K562 (cell line): ENCODE measurements around the gene SLC7A6. TPM values are rescaled to one million over a fixed set of nuclear protein-coding genes. Genes with fewer than 3 reads are reported as not detected.

Experiments used
- ATAC-seq: fragments of 200-7000 bp; cut with Tn5 transposase; 3 replicates; pipeline ENCODE4 v1.9.1; 2020; ENCODE audit warnings: moderate library complexity
- BruUV-seq: library from RNA; stranded (reverse); fragments of 400-500 nt; replicated peaks from 2 replicates; lab custom pipeline; 2021; lab: Mats Ljungman, UMichigan
- CTCF ChIA-PET: fragments of 300-600 bp; formaldehyde crosslinking; extraction: SDS; loops from one replicate; lab custom pipeline; 2021; ENCODE audit warnings: low intra/inter-chr PET ratio; lab: Yijun Ruan, JAX
- POLR2A ChIA-PET: fragments of 300-600, 350-650 bp; sonication (Branson Sonifier 250); formaldehyde crosslinking; extraction: SDS; loops from one replicate; lab custom pipeline; 2021; ENCODE audit warnings: antibody characterized with exemption, inconsistent platforms; lab: Yijun Ruan, JAX
- DNase-seq, 4 experiments: peaks; one replicate each; pipeline versions ENCODE4 v3.0.0 to v3.0.0-alpha.2; 2011 to 2018; ENCODE audit warnings: low spot score in 3 of 4, mixed read lengths in 3 of 4; ENCODE audit errors: extremely low read depth in 1 of 4
- FAIRE-seq: peaks from 2 replicates; lab custom pipeline; 2011; peaks lifted over from hg19 to GRCh38; lab: Jason Lieb, UNC
- H2AFZ ChIP-seq: 2 replicates; pipeline ENCODE4 v1.6.0; 2011; ENCODE audit warnings: low read depth, low read length, control low read depth, inconsistent platforms
- H3K27ac ChIP-seq: fragments of 200-600 bp; 3 replicates; pipeline ENCODE4 v1.8.0; 2011; ENCODE audit warnings: low read depth, mild to moderate bottlenecking, control low read depth, inconsistent platforms, low read length, moderate library complexity, mixed read lengths; ENCODE audit errors: extremely low read depth
- H3K27me3 ChIP-seq, 2 experiments: fragments of 300-600 bp in 1 of 2; 2 replicates in 1 of 2; 3 replicates in 1 of 2; pipeline versions ENCODE4 v1.6.0 to v1.8.0; 2011; ENCODE audit warnings: inconsistent platforms in 2 of 2, low read length in 2 of 2, mild to moderate bottlenecking in 1 of 2, mixed read lengths in 1 of 2, moderate library complexity in 1 of 2; ENCODE audit not compliant: control insufficient read depth in 2 of 2, insufficient read depth in 2 of 2
- H3K36me3 ChIP-seq: fragments of 300-600 bp; 3 replicates; pipeline ENCODE4 v1.8.0; 2011; ENCODE audit warnings: mild to moderate bottlenecking, low read length, inconsistent platforms; ENCODE audit not compliant: control insufficient read depth, insufficient read depth
- H3K4me1 ChIP-seq, 2 experiments: fragments of 200-600 bp in 1 of 2; replicated peaks in 1 of 2; 2 replicates in 1 of 2; 3 replicates in 1 of 2; pipeline versions ENCODE4 v1.5.1 to v1.8.0; 2011; ENCODE audit warnings: inconsistent platforms in 2 of 2, low read length in 2 of 2, mild to moderate bottlenecking in 1 of 2, mixed read lengths in 1 of 2, moderate library complexity in 1 of 2; ENCODE audit not compliant: control insufficient read depth in 2 of 2, insufficient read depth in 2 of 2
- H3K4me2 ChIP-seq: 2 replicates; pipeline ENCODE4 v1.6.1; 2011; ENCODE audit warnings: low read length, control low read depth, inconsistent platforms, mixed read lengths; ENCODE audit not compliant: insufficient read depth
- H3K4me3 ChIP-seq: fragments of 200-600 bp; sonication (generic), shearing (Covaris generic); 2 replicates; pipeline ENCODE4 v1.5.1; 2016; ENCODE audit warnings: control low read depth, inconsistent platforms
- H3K79me2 ChIP-seq: fragments of 200-600 bp; 3 replicates; pipeline ENCODE4 v1.8.0; 2011; ENCODE audit warnings: low read length, inconsistent platforms; ENCODE audit not compliant: control insufficient read depth, insufficient read depth
- H3K9ac ChIP-seq, 2 experiments: 2 replicates each; pipeline versions ENCODE4 v1.6.0 to v1.6.1; 2011; ENCODE audit warnings: low read depth in 2 of 2, low read length in 2 of 2, control low read depth in 1 of 2, inconsistent platforms in 1 of 2, mild to moderate bottlenecking in 1 of 2, mixed read lengths in 1 of 2; ENCODE audit not compliant: insufficient read depth in 1 of 2
- H3K9me1 ChIP-seq: one replicate; pipeline ENCODE4 v1.6.0; 2011; ENCODE audit warnings: inconsistent platforms, mild to moderate bottlenecking, low read length, moderate library complexity; ENCODE audit not compliant: control insufficient read depth, insufficient read depth
- H3K9me3 ChIP-seq: replicated peaks from 2 replicates; pipeline ENCODE4 v1.5.1; 2011; ENCODE audit warnings: low read depth, low read length, inconsistent platforms; ENCODE audit not compliant: control insufficient read depth, insufficient read depth
- H4K20me1 ChIP-seq: replicated peaks from 2 replicates; pipeline ENCODE4 v1.6.1; 2011; ENCODE audit warnings: low read length, inconsistent platforms, mixed read lengths; ENCODE audit not compliant: control insufficient read depth, insufficient read depth
- E2F1 ChIP-seq: sonication (generic); formaldehyde crosslinking; IDR thresholded peaks from 2 replicates; pipeline ENCODE4 v1.8.1; 2023; ENCODE audit warnings: mild to moderate bottlenecking, missing genetic modification reagents, moderate library complexity
- FOSL1 ChIP-seq: fragments of 200-800 bp; sonication (Bioruptor generic); conservative IDR thresholded peaks from 2 replicates; pipeline ENCODE4 v1.6.1; 2016; ENCODE audit warnings: missing genetic modification characterization, missing compliant biosample characterization
- HMG20A ChIP-seq: fragments of 450-650 bp; formaldehyde crosslinking; conservative IDR thresholded peaks from 2 replicates; pipeline ENCODE4 v1.4.0; 2020; ENCODE audit warnings: mild to moderate bottlenecking, mixed read lengths
- TBL1XR1 ChIP-seq, 2 experiments: IDR thresholded peaks; 2 replicates each; pipeline ENCODE4 v1.6.1; 2012; ENCODE audit warnings: improper control_type of control experiment in 2 of 2, low read length in 2 of 2, mild to moderate bottlenecking in 1 of 2
- TCF7 ChIP-seq: sonication (generic); IDR thresholded peaks from 2 replicates; pipeline ENCODE4 v1.6.1; 2016; ENCODE audit warnings: antibody characterized with exemption, borderline replicate concordance
- TGIF2 ChIP-seq: sonication (generic); formaldehyde crosslinking; IDR thresholded peaks from 2 replicates; pipeline ENCODE4 v1.8.1; 2022; ENCODE audit warnings: mild to moderate bottlenecking, missing genetic modification reagents, moderate library complexity
- ZNF140 ChIP-seq: fragments of 250-450 bp; sonication (Bioruptor Pico); IDR thresholded peaks from 2 replicates; pipeline ENCODE4 v1.8.0; 2021; ENCODE audit warnings: moderate library complexity, mild to moderate bottlenecking, inconsistent platforms
- ZNF311 ChIP-seq: fragments of 250-450 bp; sonication (Bioruptor Pico); IDR thresholded peaks from 2 replicates; pipeline ENCODE4 v1.4.0; 2020; ENCODE audit warnings: mild to moderate bottlenecking, moderate library complexity
- ZNF785 ChIP-seq: fragments of 250-450 bp; sonication (Bioruptor Pico); IDR thresholded peaks from 2 replicates; pipeline ENCODE4 v1.4.0; 2020; ENCODE audit warnings: mild to moderate bottlenecking
- WGBS: fragments of 100-300 bp; shearing (Covaris generic); methylation state at CpG from one replicate; pipeline ENCODE4 v1.1.6; 2016; ENCODE audit warnings: low coverage, mixed read lengths; ENCODE audit not compliant: insufficient coverage; ENCODE audit errors: missing lambda C conversion rate; 5-methylcytosine and 5-hydroxymethylcytosine counted together
- in situ Hi-C: fragments of 300-500 bp; cut with MboI; formaldehyde crosslinking; loops from 4 replicates; pipeline ENCODE4 v1.15.0; 2018; ENCODE audit warnings: inconsistent platforms, mixed read lengths
- intact Hi-C: fragments of 100-400 bp; cut with micrococcal nuclease; formaldehyde crosslinking; loops from 2 replicates; pipeline ENCODE4 v1.14.2; 2022
- polyA plus RNA-seq, 8 experiments: library from polyadenylated mRNA; depleted of rRNA in 4 of 8; stranded (reverse) in 5 of 8; unstranded in 3 of 8; fragments of >200 nt; fragmentation: Nextera tagmentation in 2 of 8; fragmentation: Illumina TruSeq in 1 of 8; extraction: Ambion mirVana in 2 of 8; extraction: Trizol in 1 of 8; gene quantifications; 2 replicates each; pipeline versions ENCODE4 v1.2.1 to v1.2.3, GENCODE V29; 2011 to 2014; ENCODE audit warnings: inconsistent platforms in 1 of 8, missing spikeins in 1 of 8
- total RNA-seq, 7 experiments: library from RNA; depleted of rRNA in 6 of 7; stranded (reverse); fragments of >200 nt in 6 of 7; fragmentation: Illumina TruSeq in 2 of 7; extraction: Trizol in 2 of 7; gene quantifications; 2 replicates each; pipeline versions ENCODE4 v1.2.1 to v1.2.3, GENCODE V29; 2011 to 2021; ENCODE audit warnings: low replicate concordance in 1 of 7
- TF ChIP-seq, protein P1 (sequence below): fragments of 450-650 bp; IDR thresholded peaks from 2 replicates; pipeline ENCODE4 v1.6.1; 2016; ENCODE audit warnings: low read depth, mild to moderate bottlenecking, moderate library complexity
- TF ChIP-seq, protein P2 (sequence below): fragments of 250-450 bp; sonication (Bioruptor Pico); IDR thresholded peaks from 2 replicates; pipeline ENCODE4 v1.5.0; 2020; ENCODE audit warnings: mild to moderate bottlenecking, borderline replicate concordance
- TF ChIP-seq, protein P3 (sequence below): fragments of 250-450 bp; sonication (Bioruptor Pico); IDR thresholded peaks from 2 replicates; pipeline ENCODE4 v1.4.0; 2020; ENCODE audit warnings: mild to moderate bottlenecking, moderate library complexity

Gene SLC7A6
- total and polyA plus RNA-seq, 9 of the 15 experiments (the other 6 are each of a cell fraction or from before 2014, with no cell fraction given) = 12.6 to 60.1 (median 29.8) TPM

DNA sequence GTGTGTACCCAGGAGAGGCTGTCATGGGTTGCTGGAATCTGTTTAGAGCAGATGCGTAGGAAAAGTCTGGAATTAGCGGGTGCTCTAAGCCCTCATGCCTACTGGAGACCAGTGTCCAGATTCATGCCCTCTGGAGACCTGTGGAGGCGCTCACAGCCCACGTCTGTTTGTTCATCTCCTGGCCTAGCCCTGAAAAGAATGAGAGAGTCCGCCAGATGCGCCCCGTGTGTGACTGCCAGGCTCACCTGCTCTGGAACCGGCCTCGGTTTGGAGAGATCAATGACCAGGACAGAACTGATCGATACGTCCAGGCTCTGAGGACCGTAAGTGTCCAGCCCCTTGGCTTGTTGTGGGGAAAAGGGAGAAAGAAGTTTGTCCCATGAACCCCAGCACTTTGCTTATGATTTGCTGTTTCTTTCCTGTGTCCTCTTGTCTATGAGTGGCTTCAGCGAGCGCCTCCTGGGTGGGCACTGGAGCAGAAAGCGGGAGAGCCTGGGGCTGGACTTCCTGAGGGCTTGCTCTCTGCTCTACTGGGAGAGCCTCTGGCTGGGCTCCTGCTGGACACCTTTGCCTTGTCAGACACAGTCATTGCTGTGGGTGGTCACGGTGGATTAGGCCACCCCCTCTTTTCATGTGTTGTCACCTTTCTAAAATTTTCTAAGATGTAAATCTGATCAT, 81.8 kb downstream of the SLC7A6 start:
- no peaks in the 10 kb centered on the region for H3K27me3 ChIP-seq
- CTCF ChIA-PET = no interaction called here
- intact Hi-C loops = no loop called here
- TF ChIP-seq ZNF311 (CRISPR knock-in tag) (no peak), TCF7 (no peak), HMG20A (CRISPR knock-in tag) (no peak), TGIF2 (CRISPR knock-in tag) (no peak), ZNF785 (CRISPR knock-in tag) (no peak), FOSL1 (tag) (no peak), E2F1 (CRISPR knock-in tag) (no peak), ZNF140 (no peak), TBL1XR1 (IDR thresholded peaks at IDR 0.05; ENCODE audit: low read length in 2 of 2) (no peak)
- TF ChIP-seq, protein P1, sequence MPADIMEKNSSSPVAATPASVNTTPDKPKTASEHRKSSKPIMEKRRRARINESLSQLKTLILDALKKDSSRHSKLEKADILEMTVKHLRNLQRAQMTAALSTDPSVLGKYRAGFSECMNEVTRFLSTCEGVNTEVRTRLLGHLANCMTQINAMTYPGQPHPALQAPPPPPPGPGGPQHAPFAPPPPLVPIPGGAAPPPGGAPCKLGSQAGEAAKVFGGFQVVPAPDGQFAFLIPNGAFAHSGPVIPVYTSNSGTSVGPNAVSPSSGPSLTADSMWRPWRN = no peak
- TF ChIP-seq, protein P2, sequence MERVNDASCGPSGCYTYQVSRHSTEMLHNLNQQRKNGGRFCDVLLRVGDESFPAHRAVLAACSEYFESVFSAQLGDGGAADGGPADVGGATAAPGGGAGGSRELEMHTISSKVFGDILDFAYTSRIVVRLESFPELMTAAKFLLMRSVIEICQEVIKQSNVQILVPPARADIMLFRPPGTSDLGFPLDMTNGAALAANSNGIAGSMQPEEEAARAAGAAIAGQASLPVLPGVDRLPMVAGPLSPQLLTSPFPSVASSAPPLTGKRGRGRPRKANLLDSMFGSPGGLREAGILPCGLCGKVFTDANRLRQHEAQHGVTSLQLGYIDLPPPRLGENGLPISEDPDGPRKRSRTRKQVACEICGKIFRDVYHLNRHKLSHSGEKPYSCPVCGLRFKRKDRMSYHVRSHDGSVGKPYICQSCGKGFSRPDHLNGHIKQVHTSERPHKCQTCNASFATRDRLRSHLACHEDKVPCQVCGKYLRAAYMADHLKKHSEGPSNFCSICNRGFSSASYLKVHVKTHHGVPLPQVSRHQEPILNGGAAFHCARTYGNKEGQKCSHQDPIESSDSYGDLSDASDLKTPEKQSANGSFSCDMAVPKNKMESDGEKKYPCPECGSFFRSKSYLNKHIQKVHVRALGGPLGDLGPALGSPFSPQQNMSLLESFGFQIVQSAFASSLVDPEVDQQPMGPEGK (CRISPR knock-in tag) = no peak
- TF ChIP-seq, protein P3, sequence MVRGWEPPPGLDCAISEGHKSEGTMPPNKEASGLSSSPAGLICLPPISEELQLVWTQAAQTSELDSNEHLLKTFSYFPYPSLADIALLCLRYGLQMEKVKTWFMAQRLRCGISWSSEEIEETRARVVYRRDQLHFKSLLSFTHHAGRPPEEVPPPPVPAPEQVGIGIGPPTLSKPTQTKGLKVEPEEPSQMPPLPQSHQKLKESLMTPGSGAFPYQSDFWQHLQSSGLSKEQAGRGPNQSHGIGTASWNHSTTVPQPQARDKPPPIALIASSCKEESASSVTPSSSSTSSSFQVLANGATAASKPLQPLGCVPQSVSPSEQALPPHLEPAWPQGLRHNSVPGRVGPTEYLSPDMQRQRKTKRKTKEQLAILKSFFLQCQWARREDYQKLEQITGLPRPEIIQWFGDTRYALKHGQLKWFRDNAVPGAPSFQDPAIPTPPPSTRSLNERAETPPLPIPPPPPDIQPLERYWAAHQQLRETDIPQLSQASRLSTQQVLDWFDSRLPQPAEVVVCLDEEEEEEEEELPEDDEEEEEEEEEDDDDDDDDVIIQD = no peak
- TF ChIP-seq, all 486 proteins: peak for 0
- Histone ChIP-seq H3K9me3 (no peaks in the 10 kb centered on the region), H3K9ac (no peak overlapping the region), H4K20me1 (no peaks in the 10 kb centered on the region; the same call in 1 of the 2 replicates), H3K9me1 (no peaks in the 10 kb centered on the region), H3K4me3 (no peak overlapping the region), H3K4me1 (peaks cover 3 to 6% of the 10 kb centered on the region in 2 experiments; a peak in 3 of 5 replicates), H3K36me3 (peaks cover 92% of the 10 kb centered on the region), H3K4me2 (no peak overlapping the region), H2AFZ (no peak overlapping the region), H3K27ac (no peak overlapping the region), H3K79me2 (no peaks in the 10 kb centered on the region)
- 95% methylated on average over 16 of the region's 16 CpGs for WGBS
- POLR2A ChIA-PET = no interaction called here
- in situ Hi-C loops = no loop called here
- FAIRE-seq (no peak), DNase-seq (no peak), ATAC-seq (no peak)
- no TSS peak for BruUV-seq
